PC-9 (cell line): ENCODE results near the gene COL24A1.
"Not testable (repeated sequence)": the region's sequence is repeated elsewhere in the genome, so short reads cannot be mapped to it uniquely, and the experiment has no call there.

Experiments used
- EZH2 ChIP-seq: fragments of 200-600 bp; sonication (generic); IDR thresholded peaks from 2 replicates; pipeline ENCODE4 v1.8.0; 2017; ENCODE audit warnings: antibody characterized with exemption, low read depth
- TF ChIP-seq, protein P1 (sequence below): fragments of 200-600 bp; sonication (generic); conservative IDR thresholded peaks from 2 replicates; pipeline ENCODE4 v1.6.1; 2017; ENCODE audit warnings: mixed run types, antibody characterized with exemption, mild to moderate bottlenecking, moderate library complexity

DNA sequence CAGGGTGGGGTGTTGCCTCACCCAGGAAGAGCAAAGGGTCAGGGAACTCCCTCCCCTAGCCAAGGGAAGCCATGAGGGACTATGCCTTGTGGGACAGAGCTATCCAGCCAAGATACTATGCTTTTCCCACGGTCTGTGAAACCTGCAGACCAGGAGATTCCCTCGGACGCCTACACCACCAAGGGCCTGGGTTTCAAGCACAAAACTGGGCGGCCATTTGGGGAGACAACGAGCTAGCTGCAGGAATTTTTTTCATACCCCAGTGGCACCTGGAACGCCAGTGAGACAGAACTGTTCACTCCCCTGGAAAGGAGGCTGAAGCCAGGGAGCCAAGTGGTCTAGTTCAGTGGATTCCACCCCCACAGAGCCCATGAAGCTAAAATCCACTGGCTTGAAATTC lies 84.7 kb downstream of the COL24A1 start:
- TF ChIP-seq, protein P1, sequence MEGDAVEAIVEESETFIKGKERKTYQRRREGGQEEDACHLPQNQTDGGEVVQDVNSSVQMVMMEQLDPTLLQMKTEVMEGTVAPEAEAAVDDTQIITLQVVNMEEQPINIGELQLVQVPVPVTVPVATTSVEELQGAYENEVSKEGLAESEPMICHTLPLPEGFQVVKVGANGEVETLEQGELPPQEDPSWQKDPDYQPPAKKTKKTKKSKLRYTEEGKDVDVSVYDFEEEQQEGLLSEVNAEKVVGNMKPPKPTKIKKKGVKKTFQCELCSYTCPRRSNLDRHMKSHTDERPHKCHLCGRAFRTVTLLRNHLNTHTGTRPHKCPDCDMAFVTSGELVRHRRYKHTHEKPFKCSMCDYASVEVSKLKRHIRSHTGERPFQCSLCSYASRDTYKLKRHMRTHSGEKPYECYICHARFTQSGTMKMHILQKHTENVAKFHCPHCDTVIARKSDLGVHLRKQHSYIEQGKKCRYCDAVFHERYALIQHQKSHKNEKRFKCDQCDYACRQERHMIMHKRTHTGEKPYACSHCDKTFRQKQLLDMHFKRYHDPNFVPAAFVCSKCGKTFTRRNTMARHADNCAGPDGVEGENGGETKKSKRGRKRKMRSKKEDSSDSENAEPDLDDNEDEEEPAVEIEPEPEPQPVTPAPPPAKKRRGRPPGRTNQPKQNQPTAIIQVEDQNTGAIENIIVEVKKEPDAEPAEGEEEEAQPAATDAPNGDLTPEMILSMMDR: not testable (repeated sequence)
- TF ChIP-seq EZH2: not testable (repeated sequence)
